ENCODE data around the gene NPTXR. TPM values are rescaled to one million over a fixed set of nuclear protein-coding genes. Genes with fewer than 3 reads are reported as not detected.

The NPTXR gene
- total and polyA plus RNA-seq, 10 of the 15 experiments (the other 5 are each of a cell fraction or from before 2014, with no cell fraction given), result 0.02 to 0.38 (median 0.07) TPM; not detected in 2

DNA sequence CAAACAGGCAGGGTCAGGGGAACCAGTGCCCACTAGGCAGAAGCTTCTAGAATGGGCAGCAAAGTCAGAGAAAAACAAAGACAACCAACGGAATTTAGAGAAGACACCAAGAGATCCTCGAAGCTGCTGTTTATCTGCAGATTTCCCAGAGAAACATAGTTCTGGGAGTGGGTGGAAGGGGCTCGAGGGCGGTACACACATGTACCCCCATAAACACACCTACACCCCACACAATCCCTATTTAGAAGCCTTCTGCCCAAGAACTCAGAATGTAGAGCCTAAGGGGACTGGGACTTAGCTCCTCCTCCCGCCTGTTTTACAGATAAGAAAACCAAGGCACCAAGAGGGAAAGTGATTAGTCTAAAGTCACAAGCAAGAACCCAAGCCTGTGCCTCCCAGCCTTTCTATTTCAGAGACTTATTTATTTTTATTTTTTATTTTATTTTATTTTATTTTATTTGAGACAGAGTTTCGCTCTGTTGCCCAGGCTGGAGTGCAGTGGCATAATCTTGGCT is 6.4 kb downstream of the NPTXR start (continued):
- TF ChIP-seq CEBPZ (IDR thresholded peaks at IDR 0.05; ENCODE audit: low read depth, low read length) (no peak), BMI1 (IDR thresholded peaks at IDR 0.05; ENCODE audit: borderline replicate concordance) (no peak), NKRF (conservative IDR thresholded peaks at IDR 0.05) (no peak), SMAD5 (IDR thresholded peaks at IDR 0.05; ENCODE audit: low read depth) (no peak)

DNA sequence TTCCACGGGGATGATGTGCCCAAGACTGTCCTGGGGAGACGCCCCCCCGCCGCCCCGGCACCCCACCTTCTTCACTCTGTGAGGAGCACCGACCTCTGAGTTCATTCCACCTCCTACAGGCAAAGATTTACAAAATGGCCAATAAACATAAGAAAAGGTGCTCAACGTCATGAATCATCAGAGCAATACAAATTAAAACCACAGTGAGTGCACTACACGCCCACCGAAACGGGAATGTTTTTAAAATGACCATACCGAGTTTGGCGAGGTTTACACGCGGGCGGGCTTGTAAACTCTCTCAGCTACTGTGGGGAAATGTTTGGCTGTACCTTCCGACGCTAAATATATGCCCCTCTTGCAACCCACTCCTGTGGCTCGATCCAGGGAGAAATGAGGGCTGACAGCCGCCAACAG is 7.9 kb downstream of the NPTXR start:
- ChIA-PET POLR2A (no interaction called here), SMC1A (ENCODE audit: uncharacterized antibody, unreplicated experiment) (no interaction called here), CTCF (no interaction called here), RAD21 (ENCODE audit: unreplicated experiment) (no interaction called here)
- no peak for DNase-seq (ENCODE audit: low read depth, low spot score)
- H3K79me2 ChIP-seq (ENCODE audit: control insufficient read depth, insufficient read depth, low read length), result no peaks in the 10 kb centered on the region
- H3K4me1 ChIP-seq (ENCODE audit: control insufficient read depth, insufficient read depth, low read length), result no peaks in the 10 kb centered on the region
- in situ Hi-C loops (cut with MboI), result no loop called here
- no peak overlapping the region for H3K4me2 ChIP-seq (ENCODE audit: control insufficient read depth, insufficient read depth)
- peaks cover 0 to 8% of the 10 kb centered on the region in 2 experiments; a peak in 3 of 4 replicates for H3K27me3 ChIP-seq (replicated peaks in 1 of 2; ENCODE audit: control insufficient read depth in 2 of 2, insufficient read depth in 2 of 2, low read length in 1 of 2)
- no peak for FAIRE-seq
- BruUV-seq (replicated peaks), result no TSS peak
- H2AFZ ChIP-seq (ENCODE audit: control insufficient read depth, low read depth, low read length), result no peak overlapping the region
- H3K36me3 ChIP-seq (ENCODE audit: control insufficient read depth in 2 of 2, insufficient read depth in 2 of 2, low read length in 1 of 2), result no peaks in the 10 kb centered on the region
- H3K27ac ChIP-seq (ENCODE audit: control insufficient read depth, insufficient read depth), result no peak overlapping the region
- H3K9me3 ChIP-seq (replicated peaks; ENCODE audit: control insufficient read depth, insufficient read depth, low read length), result no peaks in the 10 kb centered on the region
- intact Hi-C loops (cut with micrococcal nuclease; ENCODE audit: unreplicated experiment), result no loop called here
- no peak overlapping the region for H3K4me3 ChIP-seq
- ATAC-seq, result no peak
- 29% methylated on average over 19 of the region's 19 CpGs for WGBS (ENCODE audit: insufficient coverage, insufficient replicate concordance, low lambda C conversion rate, missing lambda C conversion rate)
- no peaks in the 10 kb centered on the region for H4K20me1 ChIP-seq (ENCODE audit: control insufficient read depth, insufficient read depth)
- TF ChIP-seq SIX5 (IDR thresholded peaks at IDR 0.05; ENCODE audit: low read depth, low read length, severe bottlenecking) (no peak), SMC3 (IDR thresholded peaks at IDR 0.05; ENCODE audit: borderline replicate concordance, low read length) (no peak), CHD1 (IDR thresholded peaks at IDR 0.05; ENCODE audit: low read depth, low read length) (no peak), PBX3 (IDR thresholded peaks at IDR 0.05; ENCODE audit: insufficient replicate concordance, low read depth, low read length) (no peak), BMI1 (IDR thresholded peaks at IDR 0.05; ENCODE audit: borderline replicate concordance) (no peak), MYB (IDR thresholded peaks at IDR 0.05; ENCODE audit: borderline replicate concordance, low read depth, low read length) (no peak)
- TF ChIP-seq, protein P1, sequence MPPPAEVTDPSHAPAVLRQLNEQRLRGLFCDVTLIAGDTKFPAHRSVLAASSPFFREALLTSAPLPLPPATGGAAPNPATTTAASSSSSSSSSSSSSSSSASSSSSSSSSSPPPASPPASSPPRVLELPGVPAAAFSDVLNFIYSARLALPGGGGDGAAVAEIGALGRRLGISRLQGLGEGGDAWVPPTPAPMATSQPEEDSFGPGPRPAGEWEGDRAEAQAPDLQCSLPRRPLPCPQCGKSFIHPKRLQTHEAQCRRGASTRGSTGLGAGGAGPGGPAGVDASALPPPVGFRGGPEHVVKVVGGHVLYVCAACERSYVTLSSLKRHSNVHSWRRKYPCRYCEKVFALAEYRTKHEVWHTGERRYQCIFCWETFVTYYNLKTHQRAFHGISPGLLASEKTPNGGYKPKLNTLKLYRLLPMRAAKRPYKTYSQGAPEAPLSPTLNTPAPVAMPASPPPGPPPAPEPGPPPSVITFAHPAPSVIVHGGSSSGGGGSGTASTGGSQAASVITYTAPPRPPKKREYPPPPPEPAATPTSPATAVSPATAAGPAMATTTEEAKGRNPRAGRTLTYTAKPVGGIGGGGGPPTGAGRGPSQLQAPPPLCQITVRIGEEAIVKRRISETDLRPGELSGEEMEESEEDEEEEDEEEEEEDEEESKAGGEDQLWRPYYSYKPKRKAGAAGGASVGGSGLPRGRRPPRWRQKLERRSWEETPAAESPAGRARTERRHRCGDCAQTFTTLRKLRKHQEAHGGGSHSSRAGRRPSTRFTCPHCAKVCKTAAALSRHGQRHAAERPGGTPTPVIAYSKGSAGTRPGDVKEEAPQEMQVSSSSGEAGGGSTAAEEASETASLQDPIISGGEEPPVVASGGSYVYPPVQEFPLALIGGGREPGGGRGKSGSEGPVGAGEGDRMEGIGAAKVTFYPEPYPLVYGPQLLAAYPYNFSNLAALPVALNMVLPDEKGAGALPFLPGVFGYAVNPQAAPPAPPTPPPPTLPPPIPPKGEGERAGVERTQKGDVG (CRISPR knock-in tag; IDR thresholded peaks at IDR 0.05), result no peak
- no peak overlapping the region for H3K9ac ChIP-seq (ENCODE audit: control insufficient read depth, insufficient read depth, low read length)

Data from GM12878 (cell line).